Activated CD8-positive, alpha-beta T cell treated with anti-CD3 and anti-CD28 coated beads for 36 hours (primary cell): ENCODE results near the gene TBC1D1. TPM values are rescaled to one million over a fixed set of nuclear protein-coding genes. Genes with fewer than 3 reads are reported as not detected.

Source experiments
- ATAC-seq: fragments of 200-7000 bp; cut with Tn5 transposase; one replicate; pipeline ENCODE4 v1.10.0; 2021; ENCODE audit warnings: mild to moderate bottlenecking, moderate library complexity
- CTCF ChIA-PET: fragments of 350-600 bp; sonication (Branson Sonifier 250); formaldehyde crosslinking; loops from one replicate; lab custom pipeline; 2021; ENCODE audit warnings: antibody characterized with exemption; lab: Charles Lee
- POLR2A ChIA-PET: fragments of 350-600 bp; sonication (Branson Sonifier 250); formaldehyde crosslinking; loops from one replicate; lab custom pipeline; 2021; ENCODE audit warnings: antibody characterized with exemption; lab: Charles Lee
- DNase-seq: peaks from one replicate; pipeline ENCODE4 v3.0.0-alpha.2; 2020
- H3K27ac Mint-ChIP-seq: one replicate; pipeline ENCODE4 v1.8.0; 2021; ENCODE audit warnings: mild to moderate bottlenecking, mixed read lengths
- H3K27me3 Mint-ChIP-seq: one replicate; pipeline ENCODE4 v1.8.0; 2021; ENCODE audit warnings: mixed read lengths
- H3K36me3 Mint-ChIP-seq: one replicate; pipeline ENCODE4 v1.8.0; 2021; ENCODE audit warnings: low read depth, mixed read lengths
- H3K4me1 Mint-ChIP-seq: one replicate; pipeline ENCODE4 v1.8.0; 2021; ENCODE audit warnings: low read depth, mixed read lengths
- H3K4me3 Mint-ChIP-seq: one replicate; pipeline ENCODE4 v1.8.0; 2021; ENCODE audit warnings: mild to moderate bottlenecking, moderate library complexity, mixed read lengths
- H3K9me3 Mint-ChIP-seq: one replicate; pipeline ENCODE4 v1.8.0; 2021; ENCODE audit warnings: mixed read lengths
- intact Hi-C: fragments of 100-400 bp; cut with micrococcal nuclease; formaldehyde crosslinking; loops from one replicate; pipeline ENCODE4 v1.10.0; 2022
- total RNA-seq, 2 experiments: library from RNA; stranded (reverse); gene quantifications; one replicate each; pipeline ENCODE4 v1.2.3, GENCODE V29; 2021
- TF ChIP-seq, protein P1 (sequence below): fragments of 200-600 bp; IDR thresholded peaks from one replicate; pipeline ENCODE4 v1.8.0; 2022; ENCODE audit warnings: antibody characterized with exemption, mild to moderate bottlenecking

Gene TBC1D1
- total RNA-seq, 2 experiments from 2014 or later = 79.4 to 91.4 TPM

DNA sequence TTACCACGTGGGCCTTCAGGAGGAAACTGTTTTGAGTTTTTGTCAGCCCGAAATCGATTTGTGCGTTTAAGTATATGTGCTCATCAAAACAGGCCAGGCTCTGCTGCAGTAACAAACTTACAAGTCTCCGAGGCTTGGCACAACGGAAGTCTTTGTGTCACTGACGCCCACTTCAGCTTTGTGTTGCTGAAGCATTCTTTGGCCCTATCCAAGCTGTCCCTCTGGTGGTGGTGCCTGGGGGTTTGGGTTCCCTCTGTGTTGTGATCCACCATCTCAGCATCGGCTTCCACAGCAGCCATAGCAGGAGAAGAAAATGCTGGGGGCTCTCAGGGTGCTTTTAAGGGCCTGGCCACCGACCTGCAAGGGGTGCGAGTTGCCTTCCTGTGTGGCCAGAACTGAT lies 245.7 kb downstream of the TBC1D1 start:
- Mint-ChIP-seq H3K27me3 (no peaks in the 10 kb centered on the region), H3K4me1 (peaks cover 23% of the 10 kb centered on the region), H3K4me3 (no peak overlapping the region), H3K27ac (no peak overlapping the region), H3K36me3 (peaks cover 60% of the 10 kb centered on the region), H3K9me3 (no peaks in the 10 kb centered on the region)
- ChIA-PET CTCF (interaction anchor here (1.2 kb wide), 1 partner anchor 43 kb away, joined by 3 read pairs; no protein-coding TSS in a partner anchor), POLR2A (no interaction called here)
- TF ChIP-seq, protein P1, sequence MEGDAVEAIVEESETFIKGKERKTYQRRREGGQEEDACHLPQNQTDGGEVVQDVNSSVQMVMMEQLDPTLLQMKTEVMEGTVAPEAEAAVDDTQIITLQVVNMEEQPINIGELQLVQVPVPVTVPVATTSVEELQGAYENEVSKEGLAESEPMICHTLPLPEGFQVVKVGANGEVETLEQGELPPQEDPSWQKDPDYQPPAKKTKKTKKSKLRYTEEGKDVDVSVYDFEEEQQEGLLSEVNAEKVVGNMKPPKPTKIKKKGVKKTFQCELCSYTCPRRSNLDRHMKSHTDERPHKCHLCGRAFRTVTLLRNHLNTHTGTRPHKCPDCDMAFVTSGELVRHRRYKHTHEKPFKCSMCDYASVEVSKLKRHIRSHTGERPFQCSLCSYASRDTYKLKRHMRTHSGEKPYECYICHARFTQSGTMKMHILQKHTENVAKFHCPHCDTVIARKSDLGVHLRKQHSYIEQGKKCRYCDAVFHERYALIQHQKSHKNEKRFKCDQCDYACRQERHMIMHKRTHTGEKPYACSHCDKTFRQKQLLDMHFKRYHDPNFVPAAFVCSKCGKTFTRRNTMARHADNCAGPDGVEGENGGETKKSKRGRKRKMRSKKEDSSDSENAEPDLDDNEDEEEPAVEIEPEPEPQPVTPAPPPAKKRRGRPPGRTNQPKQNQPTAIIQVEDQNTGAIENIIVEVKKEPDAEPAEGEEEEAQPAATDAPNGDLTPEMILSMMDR = no peak
- DNase-seq = no peak
- intact Hi-C loops = no loop called here
- no peak for ATAC-seq

DNA sequence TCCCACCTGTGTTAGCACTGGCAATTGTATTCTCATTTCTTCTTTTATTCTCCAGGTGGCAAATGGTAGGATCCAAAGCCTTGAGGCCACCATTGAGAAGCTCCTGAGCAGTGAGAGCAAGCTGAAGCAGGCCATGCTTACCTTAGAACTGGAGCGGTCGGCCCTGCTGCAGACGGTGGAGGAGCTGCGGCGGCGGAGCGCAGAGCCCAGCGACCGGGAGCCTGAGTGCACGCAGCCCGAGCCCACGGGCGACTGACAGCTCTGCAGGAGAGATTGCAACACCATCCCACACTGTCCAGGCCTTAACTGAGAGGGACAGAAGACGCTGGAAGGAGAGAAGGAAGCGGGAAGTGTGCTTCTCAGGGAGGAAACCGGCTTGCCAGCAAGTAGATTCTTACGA lies 246.2 kb downstream of the TBC1D1 start:
- Mint-ChIP-seq H3K4me1 (peaks cover 19% of the 10 kb centered on the region), H3K27ac (no peak overlapping the region)

DNA sequence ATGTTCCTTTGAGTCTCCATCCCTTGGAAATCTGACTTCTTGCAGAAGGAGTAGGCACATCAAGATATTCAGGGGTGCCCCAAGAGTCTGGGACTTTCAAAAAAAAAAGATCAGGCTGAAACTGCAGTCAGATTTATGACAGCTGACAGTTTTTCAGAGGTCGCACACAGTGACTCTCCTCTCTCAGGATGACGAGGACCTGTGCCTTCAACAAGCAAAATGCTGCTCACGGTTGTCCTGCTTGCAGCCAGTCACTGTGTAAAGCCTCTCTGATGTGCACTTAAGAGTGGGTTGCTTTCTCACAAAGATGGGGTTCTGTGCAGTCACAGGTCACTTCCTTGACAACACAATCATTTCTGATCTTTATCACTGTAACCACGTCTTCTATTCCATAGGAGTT lies 247.5 kb downstream of the TBC1D1 start:
- POLR2A ChIA-PET = no interaction called here
- Mint-ChIP-seq H3K4me3 (no peak overlapping the region), H3K4me1 (peaks cover 7% of the 10 kb centered on the region), H3K9me3 (no peaks in the 10 kb centered on the region), H3K27me3 (no peaks in the 10 kb centered on the region), H3K36me3 (peaks cover 52% of the 10 kb centered on the region), H3K27ac (no peak overlapping the region)
- intact Hi-C loops = no loop called here
- no peak for DNase-seq
- TF ChIP-seq, protein P1 = no peak
- ATAC-seq = no peak
- CTCF ChIA-PET = no interaction called here

More for the DNA sequence above, 246.2 kb downstream of the TBC1D1 start:
- H3K9me3 Mint-ChIP-seq = no peaks in the 10 kb centered on the region
- no peaks in the 10 kb centered on the region for H3K27me3 Mint-ChIP-seq
- DNase-seq (no peak), ATAC-seq (no peak)
- intact Hi-C loops = no loop called here
- TF ChIP-seq, protein P1 = no peak
- ChIA-PET CTCF (interaction anchor here (1.2 kb wide), 1 partner anchor 42 kb away, joined by 3 read pairs; no protein-coding TSS in a partner anchor), POLR2A (no interaction called here)
- peaks cover 58% of the 10 kb centered on the region for H3K36me3 Mint-ChIP-seq
- H3K4me3 Mint-ChIP-seq = no peak overlapping the region

DNA sequence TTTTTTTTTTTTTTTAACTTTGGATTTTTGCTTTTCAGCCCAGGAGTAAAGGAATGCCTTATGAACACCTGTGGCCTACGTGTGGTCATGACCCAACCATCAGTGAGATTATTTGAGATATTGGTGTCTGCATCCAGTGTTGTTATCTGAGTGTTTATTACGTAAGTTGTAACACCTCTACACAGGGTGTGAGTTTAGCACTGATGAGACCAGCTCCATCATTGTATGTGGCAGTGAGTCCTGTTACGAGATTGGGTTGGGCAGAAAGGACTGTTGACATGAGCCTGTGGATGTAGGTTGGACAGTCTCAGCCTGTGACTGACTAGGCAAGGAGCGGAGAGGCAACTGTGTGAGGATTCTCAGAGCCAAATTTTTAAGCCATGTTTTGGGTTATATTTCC lies 248.3 kb downstream of the TBC1D1 start:
- POLR2A ChIA-PET = no interaction called here
- ATAC-seq = no peak
- intact Hi-C loops = no loop called here
- no peaks in the 10 kb centered on the region for H3K27me3 Mint-ChIP-seq
- CTCF ChIA-PET = no interaction called here
- no peaks in the 10 kb centered on the region for H3K4me1 Mint-ChIP-seq
- H3K4me3 Mint-ChIP-seq = no peak overlapping the region
- no peak overlapping the region for H3K27ac Mint-ChIP-seq
- H3K36me3 Mint-ChIP-seq = peaks cover 44% of the 10 kb centered on the region
- DNase-seq = no peak
- TF ChIP-seq, protein P1 = no peak
- no peaks in the 10 kb centered on the region for H3K9me3 Mint-ChIP-seq

DNA sequence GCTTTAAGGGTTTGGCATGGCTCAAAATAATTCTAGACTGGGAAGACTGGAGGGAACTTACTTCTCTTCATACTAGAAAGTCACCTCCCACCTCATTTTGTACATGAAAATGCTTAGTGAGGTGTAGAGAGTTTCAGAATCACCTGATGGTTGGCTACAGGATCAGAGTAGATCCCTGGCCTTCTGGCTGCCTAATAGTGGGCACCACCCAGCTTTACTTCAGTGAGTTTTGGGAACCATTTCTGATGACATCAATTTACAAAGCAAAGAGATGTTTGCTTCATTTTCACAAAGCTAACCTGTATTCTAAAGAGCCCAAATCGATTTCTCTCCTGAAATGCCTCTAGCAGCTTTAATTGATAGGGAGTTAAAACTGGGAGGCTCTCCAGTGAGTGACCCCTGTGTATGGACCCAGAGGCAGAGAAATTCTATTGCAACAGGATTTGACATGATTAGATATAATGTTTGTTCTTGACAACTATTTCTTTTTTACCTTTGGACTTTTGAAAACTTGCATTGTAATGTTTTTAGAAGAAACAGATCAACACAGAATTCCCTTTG lies 249.8 kb downstream of the TBC1D1 start:
- ChIA-PET CTCF (no interaction called here), POLR2A (no interaction called here)
- no peaks in the 10 kb centered on the region for H3K27me3 Mint-ChIP-seq
- DNase-seq = no peak
- H3K27ac Mint-ChIP-seq = no peak overlapping the region
- no peaks in the 10 kb centered on the region for H3K4me1 Mint-ChIP-seq
- peaks cover 36% of the 10 kb centered on the region for H3K36me3 Mint-ChIP-seq
- TF ChIP-seq, protein P1 = no peak
- intact Hi-C loops = no loop called here
- H3K4me3 Mint-ChIP-seq = no peak overlapping the region
- ATAC-seq = no peak
- H3K9me3 Mint-ChIP-seq = no peaks in the 10 kb centered on the region
